Measurements from ENCODE around the gene ILRUN. TPM values are rescaled to one million over a fixed set of nuclear protein-coding genes. Genes with fewer than 3 reads are reported as not detected.

ILRUN gene
- total RNA-seq, 1 experiment from 2014 or later = 68.9 TPM

DNA sequence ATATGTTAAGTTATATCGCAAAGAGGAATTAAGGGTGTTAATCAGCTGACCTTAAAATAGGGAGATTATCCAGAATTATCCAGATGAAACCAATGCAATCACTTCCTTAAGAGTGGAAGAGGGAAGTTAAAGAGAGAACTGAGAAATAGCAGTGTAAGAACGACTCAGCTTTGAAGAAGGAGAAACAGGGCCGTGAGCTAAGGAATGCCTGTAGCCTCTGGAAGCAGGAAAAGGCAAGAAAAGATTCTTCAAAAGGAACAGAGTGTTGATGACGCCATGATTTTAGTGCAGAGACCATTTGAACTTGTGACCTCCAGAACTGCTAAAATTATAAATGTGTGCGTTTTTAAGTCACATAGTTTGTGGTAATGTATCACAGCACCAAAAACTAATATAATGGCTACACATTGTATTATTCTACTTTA is 32.7 kb downstream of the ILRUN start:
- intact Hi-C loops (cut with micrococcal nuclease; ENCODE audit: unreplicated experiment) = no loop called here
- peaks cover 12% of the 10 kb centered on the region; the same call in 1 of the 2 replicates for H3K36me3 ChIP-seq (ENCODE audit: low read depth)
- H3K27me3 ChIP-seq (ENCODE audit: insufficient read depth, low read depth) = no peaks in the 10 kb centered on the region
- peaks cover 92% of the 10 kb centered on the region for H3K79me2 ChIP-seq (ENCODE audit: low read depth)
- DNase-seq = no peak
- no peak overlapping the region for H3K4me2 ChIP-seq
- no peaks in the 10 kb centered on the region for H4K20me1 ChIP-seq (ENCODE audit: insufficient read depth)
- H3K9me2 ChIP-seq (ENCODE audit: insufficient read depth) = no peaks in the 10 kb centered on the region
- no peaks in the 10 kb centered on the region for H3K9me3 ChIP-seq (ENCODE audit: insufficient read depth, low read depth)
- H3K4me1 ChIP-seq (replicated peaks; ENCODE audit: insufficient read depth) = peaks cover 18% of the 10 kb centered on the region
- peak overlapping the region; percentile 70 for H3K27ac ChIP-seq
- POLR2A ChIA-PET (ENCODE audit: unreplicated experiment) = no interaction called here
- no peak overlapping the region for H2AFZ ChIP-seq
- TF ChIP-seq EZH2 (IDR thresholded peaks at IDR 0.05; ENCODE audit: low read depth) = no peak
- TF ChIP-seq, protein P1, sequence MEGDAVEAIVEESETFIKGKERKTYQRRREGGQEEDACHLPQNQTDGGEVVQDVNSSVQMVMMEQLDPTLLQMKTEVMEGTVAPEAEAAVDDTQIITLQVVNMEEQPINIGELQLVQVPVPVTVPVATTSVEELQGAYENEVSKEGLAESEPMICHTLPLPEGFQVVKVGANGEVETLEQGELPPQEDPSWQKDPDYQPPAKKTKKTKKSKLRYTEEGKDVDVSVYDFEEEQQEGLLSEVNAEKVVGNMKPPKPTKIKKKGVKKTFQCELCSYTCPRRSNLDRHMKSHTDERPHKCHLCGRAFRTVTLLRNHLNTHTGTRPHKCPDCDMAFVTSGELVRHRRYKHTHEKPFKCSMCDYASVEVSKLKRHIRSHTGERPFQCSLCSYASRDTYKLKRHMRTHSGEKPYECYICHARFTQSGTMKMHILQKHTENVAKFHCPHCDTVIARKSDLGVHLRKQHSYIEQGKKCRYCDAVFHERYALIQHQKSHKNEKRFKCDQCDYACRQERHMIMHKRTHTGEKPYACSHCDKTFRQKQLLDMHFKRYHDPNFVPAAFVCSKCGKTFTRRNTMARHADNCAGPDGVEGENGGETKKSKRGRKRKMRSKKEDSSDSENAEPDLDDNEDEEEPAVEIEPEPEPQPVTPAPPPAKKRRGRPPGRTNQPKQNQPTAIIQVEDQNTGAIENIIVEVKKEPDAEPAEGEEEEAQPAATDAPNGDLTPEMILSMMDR (conservative IDR thresholded peaks at IDR 0.05) = no peak
- H3F3A ChIP-seq (ENCODE audit: insufficient read depth, low read depth) = no peaks in the 10 kb centered on the region; the same call in 1 of the 2 replicates
- CTCF ChIA-PET = no interaction called here
- no peak overlapping the region for H3K4me3 ChIP-seq
- BruUV-seq (replicated peaks) = no TSS peak

DNA sequence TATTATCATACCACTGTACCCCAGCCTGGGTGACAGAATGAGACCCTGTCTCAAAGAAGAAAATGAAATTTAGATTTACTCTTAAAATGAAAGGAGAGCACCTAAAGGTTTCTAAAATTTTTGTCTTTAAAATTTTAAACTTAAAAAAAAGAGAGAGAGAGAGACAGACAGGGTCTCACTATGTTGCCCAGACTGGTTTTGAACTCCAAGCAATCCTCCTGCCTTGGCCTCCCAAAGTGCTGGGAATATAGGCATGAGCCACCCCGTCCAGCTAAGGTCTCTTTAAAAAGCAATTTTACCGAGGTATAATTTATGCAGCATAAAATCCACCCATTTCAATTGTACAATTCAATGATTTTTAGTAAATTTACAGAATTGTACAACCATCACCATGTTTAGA is 33.2 kb downstream of the ILRUN start:
- Histone ChIP-seq H3K4me1 (replicated peaks; ENCODE audit: insufficient read depth) (peaks cover 23% of the 10 kb centered on the region), H3K79me2 (ENCODE audit: low read depth) (peaks cover 91% of the 10 kb centered on the region), H3K9me2 (ENCODE audit: insufficient read depth) (no peaks in the 10 kb centered on the region), H3K27ac (peak overlapping the region; percentile 70; the same call in 1 of the 2 replicates), H2AFZ (no peak overlapping the region), H3K9me3 (ENCODE audit: insufficient read depth, low read depth) (no peaks in the 10 kb centered on the region), H3K4me2 (no peak overlapping the region), H3K4me3 (no peak overlapping the region), H3K27me3 (ENCODE audit: insufficient read depth, low read depth) (no peaks in the 10 kb centered on the region), H3K36me3 (ENCODE audit: low read depth) (peaks cover 12% of the 10 kb centered on the region; the same call in 1 of the 2 replicates), H4K20me1 (ENCODE audit: insufficient read depth) (no peaks in the 10 kb centered on the region), H3F3A (ENCODE audit: insufficient read depth, low read depth) (peaks cover 2% of the 10 kb centered on the region)
- POLR2A ChIA-PET (ENCODE audit: unreplicated experiment) = no interaction called here
- intact Hi-C loops (cut with micrococcal nuclease; ENCODE audit: unreplicated experiment) = no loop called here
- DNase-seq = no peak
- no TSS peak for BruUV-seq (replicated peaks)
- TF ChIP-seq, protein P1 (conservative IDR thresholded peaks at IDR 0.05) = no peak
- no peak for TF ChIP-seq EZH2 (IDR thresholded peaks at IDR 0.05; ENCODE audit: low read depth)
- CTCF ChIA-PET = no interaction called here

- H3K4me2 ChIP-seq = no peak overlapping the region
- H3K27me3 ChIP-seq (ENCODE audit: insufficient read depth, low read depth) = no peaks in the 10 kb centered on the region
- peaks cover 42% of the 10 kb centered on the region for H3K4me1 ChIP-seq (replicated peaks; ENCODE audit: insufficient read depth)
- POLR2A ChIA-PET (ENCODE audit: unreplicated experiment) = no interaction called here
- H3K36me3 ChIP-seq (ENCODE audit: low read depth) = peaks cover 12% of the 10 kb centered on the region; the same call in 1 of the 2 replicates
- no peaks in the 10 kb centered on the region for H3K9me3 ChIP-seq (ENCODE audit: insufficient read depth, low read depth)
- H2AFZ ChIP-seq = no peak overlapping the region
- no peak for TF ChIP-seq EZH2 (IDR thresholded peaks at IDR 0.05; ENCODE audit: low read depth)
- TF ChIP-seq, protein P1 (conservative IDR thresholded peaks at IDR 0.05) = no peak
- no TSS peak for BruUV-seq (replicated peaks)
- no peak overlapping the region for H3K4me3 ChIP-seq
- H3F3A ChIP-seq (ENCODE audit: insufficient read depth, low read depth) = peaks cover 22% of the 10 kb centered on the region
- H3K79me2 ChIP-seq (ENCODE audit: low read depth) = peaks cover 91% of the 10 kb centered on the region
- no peak overlapping the region for H3K27ac ChIP-seq
- intact Hi-C loops (cut with micrococcal nuclease; ENCODE audit: unreplicated experiment) = no loop called here
- no peak for DNase-seq
- CTCF ChIA-PET = no interaction called here
- no peaks in the 10 kb centered on the region for H3K9me2 ChIP-seq (ENCODE audit: insufficient read depth)
- no peaks in the 10 kb centered on the region for H4K20me1 ChIP-seq (ENCODE audit: insufficient read depth)
Measured at GRCh38 chr6:34661357-34661756, 35.2 kb downstream of the ILRUN start.
